IMR-90 (cell line): ENCODE results near the gene BTBD6.

Source experiments
- BHLHE40 ChIP-seq: fragments of 150-350 bp; IDR thresholded peaks from 2 replicates; pipeline ENCODE4 v1.6.1; 2016; ENCODE audit warnings: mild to moderate bottlenecking, low read depth, low read length
- CEBPB ChIP-seq: IDR thresholded peaks from 2 replicates; pipeline ENCODE4 v1.6.1; 2012; ENCODE audit warnings: low read depth, low read length, improper control_type of control experiment
- CTCF ChIP-seq: conservative IDR thresholded peaks from 2 replicates; pipeline ENCODE4 v1.5.1; 2012; ENCODE audit warnings: mild to moderate bottlenecking, low read depth, low read length, improper control_type of control experiment
- FOS ChIP-seq: fragments of 150-350 bp; IDR thresholded peaks from 2 replicates; pipeline ENCODE4 v1.6.1; 2016; ENCODE audit warnings: low read depth, low read length
- MAFK ChIP-seq: IDR thresholded peaks from 2 replicates; pipeline ENCODE4 v1.6.1; 2012; ENCODE audit warnings: low read depth, low read length, improper control_type of control experiment
- MAZ ChIP-seq: IDR thresholded peaks from 2 replicates; pipeline ENCODE4 v1.6.1; 2012; ENCODE audit warnings: low read depth, mild to moderate bottlenecking, low read length, improper control_type of control experiment, moderate library complexity, borderline replicate concordance
- MXI1 ChIP-seq: IDR thresholded peaks from 2 replicates; pipeline ENCODE4 v1.6.1; 2012; ENCODE audit warnings: low read depth, mild to moderate bottlenecking, low read length, moderate library complexity, borderline replicate concordance
- NFE2L2 ChIP-seq: fragments of 150-350 bp; IDR thresholded peaks from 2 replicates; pipeline ENCODE4 v1.6.1; 2016; ENCODE audit warnings: low read depth, mild to moderate bottlenecking, low read length
- POLR2A ChIP-seq: IDR thresholded peaks from 2 replicates; pipeline ENCODE4 v1.6.1; 2012; ENCODE audit warnings: mild to moderate bottlenecking, low read depth, low read length
- RAD21 ChIP-seq: IDR thresholded peaks from 2 replicates; pipeline ENCODE4 v1.6.1; 2012; ENCODE audit warnings: low read length, improper control_type of control experiment
- RCOR1 ChIP-seq: IDR thresholded peaks from 2 replicates; pipeline ENCODE4 v1.6.1; 2012; ENCODE audit warnings: mild to moderate bottlenecking, low read length, improper control_type of control experiment; ENCODE audit not compliant: insufficient replicate concordance
- RFX5 ChIP-seq: IDR thresholded peaks from 2 replicates; pipeline ENCODE4 v1.8.0; 2012; ENCODE audit warnings: low read depth, mild to moderate bottlenecking, low read length, moderate library complexity
- TF ChIP-seq, protein P1 (sequence below): fragments of 150-350 bp; IDR thresholded peaks from 2 replicates; pipeline ENCODE4 v1.6.1; 2017; ENCODE audit warnings: mild to moderate bottlenecking, antibody characterized with exemption, low read length, low read depth

GRCh38 chr14:105217774-105218173, 30.6 kb upstream of the BTBD6 start:
- TF ChIP-seq CTCF (no peak), RAD21 (no peak), BHLHE40 (no peak), RCOR1 (no peak), RFX5 (no peak), POLR2A (no peak), NFE2L2 (no peak), MXI1 (no peak), MAZ (no peak), FOS (no peak), CEBPB (no peak), MAFK (no peak)
- TF ChIP-seq, protein P1, sequence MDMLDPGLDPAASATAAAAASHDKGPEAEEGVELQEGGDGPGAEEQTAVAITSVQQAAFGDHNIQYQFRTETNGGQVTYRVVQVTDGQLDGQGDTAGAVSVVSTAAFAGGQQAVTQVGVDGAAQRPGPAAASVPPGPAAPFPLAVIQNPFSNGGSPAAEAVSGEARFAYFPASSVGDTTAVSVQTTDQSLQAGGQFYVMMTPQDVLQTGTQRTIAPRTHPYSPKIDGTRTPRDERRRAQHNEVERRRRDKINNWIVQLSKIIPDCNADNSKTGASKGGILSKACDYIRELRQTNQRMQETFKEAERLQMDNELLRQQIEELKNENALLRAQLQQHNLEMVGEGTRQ = no peak
